GM12873 (cell line): ENCODE measurements around the gene FRMD7.

Source experiments
- CTCF ChIP-seq: IDR thresholded peaks from 2 replicates; pipeline ENCODE4 v1.5.1; 2012; ENCODE audit warnings: low read depth, mild to moderate bottlenecking, moderate library complexity, low read length, control low read depth; ENCODE audit not compliant: insufficient read depth; ENCODE audit errors: missing control alignments

FRMD7 gene

GRCh38 chrX:132093239-132093860, 34.5 kb downstream of the FRMD7 start:
- TF ChIP-seq CTCF: no peak

- peak; percentile 87 for TF ChIP-seq CTCF
Measured at GRCh38 chrX:132092439-132093065, 35.3 kb downstream of the FRMD7 start.

GRCh38 chrX:132090403-132091159, 37.2 kb downstream of the FRMD7 start:
- TF ChIP-seq CTCF: no peak

GRCh38 chrX:132088864-132089263, 39.0 kb downstream of the FRMD7 start:
- TF ChIP-seq CTCF: no peak

- TF ChIP-seq CTCF: no peak
Measured at GRCh38 chrX:132086672-132087071, 41.1 kb downstream of the FRMD7 start.

GRCh38 chrX:132085786-132086185, 42.0 kb downstream of the FRMD7 start:
- no peak for TF ChIP-seq CTCF

- TF ChIP-seq CTCF: no peak
Measured at GRCh38 chrX:132077912-132078311, 49.9 kb downstream of the FRMD7 start.
